Thyroid gland (tissue), 4 donors: Measurements from ENCODE around the gene REST. TPM values are rescaled to one million over a fixed set of nuclear protein-coding genes. Genes with fewer than 3 reads are reported as not detected.
"Not testable (repeated sequence)": the region's sequence is repeated elsewhere in the genome, so short reads cannot be mapped to it uniquely, and the experiment has no call there.

ENCODE experiments used
- DNase-seq, 2 donors: peaks; one replicate each; pipeline ENCODE4 v3.0.0-alpha.2; 2019
- H3K27ac ChIP-seq, 3 donors: fragments of 200-600 bp; sonication (generic); 1 replicate in 2 of 3; 2 replicates in 1 of 3; pipeline ENCODE4 v1.5.1; 2016 to 2019; ENCODE audit warnings: mild to moderate bottlenecking in 1 of 3, moderate library complexity in 1 of 3
- H3K27me3 ChIP-seq: fragments of 200-600 bp; sonication (generic); one replicate; pipeline ENCODE4 v1.5.1; 2019
- H3K36me3 ChIP-seq, 2 donors: fragments of 200-600 bp; sonication (generic); one replicate each; pipeline ENCODE4 v1.5.1; 2016 to 2019
- H3K4me1 ChIP-seq, 2 donors: fragments of 200-600 bp; sonication (generic); one replicate each; pipeline ENCODE4 v1.5.1; 2017 to 2019
- H3K4me3 ChIP-seq, 3 donors: fragments of 200-600 bp; sonication (generic); replicated peaks in 1 of 3; 1 replicate in 2 of 3; 2 replicates in 1 of 3; pipeline ENCODE4 v1.5.1; 2016; ENCODE audit warnings: mild to moderate bottlenecking in 1 of 3
- H3K9me3 ChIP-seq: fragments of 200-600 bp; sonication (generic); one replicate; pipeline ENCODE4 v1.5.1; 2017
- POLR2A ChIP-seq, 2 donors: fragments of 450-650 bp; IDR thresholded peaks; one replicate each; pipeline ENCODE4 v1.6.1; 2017; ENCODE audit warnings: antibody characterized with exemption in 2 of 2, mild to moderate bottlenecking in 2 of 2, moderate library complexity in 1 of 2
- WGBS, 2 donors: methylation state at CpG; one replicate each; pipeline ENCODE4 v1.1.5; 2017; 5-methylcytosine and 5-hydroxymethylcytosine counted together
- intact Hi-C: fragments of 100-400 bp; cut with DNase I; formaldehyde crosslinking; loops from one replicate; pipeline ENCODE4 v1.15.1; 2023
- total RNA-seq, 4 donors: library from RNA; depleted of rRNA; stranded (reverse); fragments of >200 nt; gene quantifications; one replicate each; pipeline ENCODE4 v1.2.3, GENCODE V29; 2016
- TF ChIP-seq, protein P1 (sequence below), 6 experiments: fragments of 200-600 bp in 3 of 6; fragments of 450-650 bp in 3 of 6; sonication (generic) in 3 of 6; IDR thresholded peaks; one replicate each; pipeline ENCODE4 v1.5.1; 2016 to 2019; ENCODE audit warnings: antibody characterized with exemption in 6 of 6, mild to moderate bottlenecking in 2 of 6, inconsistent platforms in 1 of 6, moderate library complexity in 1 of 6

REST gene
- total RNA-seq, 4 donors from 2014 or later, result 33.2 to 50.3 (median 41.1) TPM

DNA sequence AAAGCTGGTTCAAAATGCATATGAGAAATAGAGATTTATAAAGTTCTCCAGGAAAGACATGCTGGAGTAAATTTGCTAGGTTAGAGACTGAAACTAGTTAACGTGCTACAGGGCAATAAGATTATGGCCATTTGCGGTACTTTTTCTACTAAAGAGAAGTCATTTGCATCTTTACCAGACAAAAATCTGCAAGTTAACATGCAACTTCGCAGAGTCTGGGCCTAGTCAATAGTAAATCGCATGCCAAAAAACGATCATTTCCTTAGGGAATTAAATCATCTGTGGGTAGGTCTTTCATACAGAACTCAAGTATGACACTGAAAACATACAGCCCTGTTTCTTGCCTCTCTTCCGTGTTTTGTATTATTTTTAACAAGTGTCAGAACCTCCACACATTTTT lies 32.8 kb upstream of the REST start:
- no peaks in the 10 kb centered on the region for H3K9me3 ChIP-seq
- no peak for DNase-seq
- no peaks in the 10 kb centered on the region for H3K4me1 ChIP-seq
- intact Hi-C loops, result no loop called here
- 71 to 76% methylated on average over 6 of the region's 6 CpGs for WGBS, 2 donors
- H3K27ac ChIP-seq, result no peak overlapping the region
- TF ChIP-seq, protein P1, sequence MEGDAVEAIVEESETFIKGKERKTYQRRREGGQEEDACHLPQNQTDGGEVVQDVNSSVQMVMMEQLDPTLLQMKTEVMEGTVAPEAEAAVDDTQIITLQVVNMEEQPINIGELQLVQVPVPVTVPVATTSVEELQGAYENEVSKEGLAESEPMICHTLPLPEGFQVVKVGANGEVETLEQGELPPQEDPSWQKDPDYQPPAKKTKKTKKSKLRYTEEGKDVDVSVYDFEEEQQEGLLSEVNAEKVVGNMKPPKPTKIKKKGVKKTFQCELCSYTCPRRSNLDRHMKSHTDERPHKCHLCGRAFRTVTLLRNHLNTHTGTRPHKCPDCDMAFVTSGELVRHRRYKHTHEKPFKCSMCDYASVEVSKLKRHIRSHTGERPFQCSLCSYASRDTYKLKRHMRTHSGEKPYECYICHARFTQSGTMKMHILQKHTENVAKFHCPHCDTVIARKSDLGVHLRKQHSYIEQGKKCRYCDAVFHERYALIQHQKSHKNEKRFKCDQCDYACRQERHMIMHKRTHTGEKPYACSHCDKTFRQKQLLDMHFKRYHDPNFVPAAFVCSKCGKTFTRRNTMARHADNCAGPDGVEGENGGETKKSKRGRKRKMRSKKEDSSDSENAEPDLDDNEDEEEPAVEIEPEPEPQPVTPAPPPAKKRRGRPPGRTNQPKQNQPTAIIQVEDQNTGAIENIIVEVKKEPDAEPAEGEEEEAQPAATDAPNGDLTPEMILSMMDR (IDR thresholded peaks at IDR 0.05), result no peak
- TF ChIP-seq POLR2A (IDR thresholded peaks at IDR 0.05), result no peak
- no peak overlapping the region for H3K4me3 ChIP-seq
- no peaks in the 10 kb centered on the region for H3K36me3 ChIP-seq
- H3K27me3 ChIP-seq, result no peaks in the 10 kb centered on the region

DNA sequence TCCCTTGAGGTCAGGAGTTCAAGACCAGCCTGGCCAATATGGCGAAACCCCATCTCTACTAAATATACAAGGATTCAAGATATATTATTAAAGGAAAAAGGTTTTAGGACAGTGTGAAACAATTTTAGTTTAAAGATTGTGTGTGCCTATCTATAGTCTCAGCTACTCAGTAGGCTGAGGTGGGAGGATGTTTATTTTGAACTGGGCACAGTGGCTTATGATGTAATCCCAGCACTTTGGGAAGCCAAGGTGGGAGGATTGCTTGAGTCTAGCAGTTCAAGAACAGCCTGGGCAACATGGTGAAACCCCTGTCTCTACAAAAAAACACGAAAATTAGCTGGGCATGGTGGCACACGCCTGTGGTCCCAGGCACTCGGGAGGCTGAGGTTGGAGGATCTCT lies 31.4 kb upstream of the REST start:
- no peaks in the 10 kb centered on the region for H3K4me1 ChIP-seq
- no peaks in the 10 kb centered on the region for H3K27me3 ChIP-seq
- DNase-seq, result no peak
- no peak overlapping the region for H3K27ac ChIP-seq
- no peaks in the 10 kb centered on the region for H3K9me3 ChIP-seq
- intact Hi-C loops, result no loop called here
- 93 to 95% methylated on average over 4 of the region's 4 CpGs for WGBS, 2 donors
- H3K36me3 ChIP-seq, result no peaks in the 10 kb centered on the region
- TF ChIP-seq, protein P1 (IDR thresholded peaks at IDR 0.05), result no peak
- TF ChIP-seq POLR2A (IDR thresholded peaks at IDR 0.05), result no peak
- H3K4me3 ChIP-seq, result no peak overlapping the region

DNA sequence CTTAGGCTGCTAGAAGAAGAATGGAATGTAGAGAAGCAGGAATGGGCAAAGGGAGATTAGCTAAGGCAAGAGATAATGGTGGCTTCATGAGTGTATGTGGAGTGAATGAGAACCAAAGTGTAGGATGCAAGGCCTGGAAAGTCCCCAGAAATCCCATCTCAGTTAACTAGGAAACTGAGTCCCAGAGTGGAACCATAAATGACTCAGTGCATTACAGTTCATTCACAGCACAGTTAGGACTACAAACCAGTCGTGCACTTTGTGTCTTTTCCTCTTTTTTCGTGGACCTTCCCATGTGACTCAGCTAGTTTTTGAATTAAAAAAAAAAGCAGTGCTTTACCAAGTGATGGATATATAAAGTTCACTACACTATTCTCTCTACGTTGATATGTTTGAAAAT lies 27.7 kb upstream of the REST start:
- TF ChIP-seq, protein P1 (IDR thresholded peaks at IDR 0.05), result no peak
- no peak for TF ChIP-seq POLR2A (IDR thresholded peaks at IDR 0.05)
- 78 to 90% methylated on average over 3 of the region's 3 CpGs for WGBS, 2 donors
- Histone ChIP-seq H3K27ac (no peak overlapping the region), H3K4me1 (no peaks in the 10 kb centered on the region), H3K27me3 (no peaks in the 10 kb centered on the region), H3K9me3 (no peaks in the 10 kb centered on the region), H3K4me3 (no peak overlapping the region), H3K36me3 (no peaks in the 10 kb centered on the region)
- DNase-seq, result no peak
- intact Hi-C loops, result no loop called here

DNA sequence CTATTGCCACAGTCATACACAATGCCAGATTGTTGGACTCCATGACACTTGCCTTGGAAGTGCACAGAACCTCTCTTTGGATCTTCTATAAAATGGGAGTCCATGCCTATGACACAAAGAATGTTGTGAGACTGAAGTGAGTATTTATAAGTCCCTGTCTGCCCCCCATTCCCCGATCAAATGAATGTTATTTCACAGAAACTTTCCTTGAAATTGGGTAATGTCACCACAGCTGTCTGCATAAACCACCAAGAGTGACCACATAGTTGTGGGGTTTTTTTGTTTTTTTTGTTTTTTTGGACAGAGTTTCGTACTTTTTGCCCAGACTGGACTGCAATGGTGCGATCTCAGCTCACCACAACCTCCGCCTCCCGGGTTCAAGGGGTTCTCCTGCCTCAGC lies 27.1 kb upstream of the REST start:
- TF ChIP-seq POLR2A (IDR thresholded peaks at IDR 0.05), result no peak
- TF ChIP-seq, protein P1 (IDR thresholded peaks at IDR 0.05), result no peak
- WGBS, 2 donors, result 91 to 93% methylated on average over 5 of the region's 5 CpGs
- no peak for DNase-seq
- intact Hi-C loops, result no loop called here
- Histone ChIP-seq H3K27ac (no peak overlapping the region), H3K9me3 (no peaks in the 10 kb centered on the region), H3K4me1 (no peaks in the 10 kb centered on the region), H3K36me3 (no peaks in the 10 kb centered on the region), H3K27me3 (no peaks in the 10 kb centered on the region), H3K4me3 (no peak overlapping the region)

DNA sequence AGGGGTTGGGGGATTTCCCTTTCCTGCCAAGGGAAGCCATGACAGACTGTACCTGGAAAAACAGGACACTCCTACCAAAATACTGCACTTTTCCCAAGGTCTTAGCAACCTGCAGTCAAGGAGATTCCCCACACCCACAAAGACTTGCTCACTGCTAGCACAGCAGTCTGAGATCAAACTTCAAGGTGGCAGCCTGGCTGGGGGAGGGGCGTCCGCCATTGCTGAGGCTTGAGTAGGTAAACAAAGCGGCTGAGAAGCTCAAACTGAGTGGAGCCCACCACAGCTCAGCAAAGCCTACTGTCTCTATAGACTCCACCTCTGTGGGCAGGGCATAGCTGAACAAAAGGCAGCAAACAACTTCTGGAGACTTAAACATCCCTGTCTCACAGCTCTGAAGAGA lies 23.2 kb upstream of the REST start:
- H3K36me3 ChIP-seq, DNase-seq, H3K4me3 ChIP-seq, H3K27me3 ChIP-seq, H3K27ac ChIP-seq, intact Hi-C loops, H3K9me3 ChIP-seq, H3K4me1 ChIP-seq: not testable (repeated sequence)
- 50 to 52% methylated on average over 1 to 3 of the region's 3 CpGs for WGBS, 2 donors

DNA sequence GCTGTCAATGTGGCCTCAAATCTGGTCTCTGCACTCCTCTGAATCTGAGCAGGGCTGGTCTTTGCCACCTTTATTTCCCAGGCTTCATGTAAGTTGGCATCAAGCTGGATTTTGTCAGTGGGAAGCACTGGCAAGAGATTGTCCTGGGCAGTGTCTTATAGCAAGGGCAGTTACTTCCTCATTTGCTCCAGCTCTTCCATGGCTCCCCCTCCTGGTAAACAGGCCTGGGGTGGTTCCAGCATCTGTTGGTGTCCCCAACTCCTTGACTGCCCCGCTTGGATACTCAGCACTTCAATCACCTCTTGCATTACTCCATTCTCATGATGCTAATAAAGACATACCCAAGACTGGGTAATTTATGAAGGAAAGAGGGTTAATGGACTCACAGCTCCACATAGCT lies 15.0 kb upstream of the REST start:
- H3K36me3 ChIP-seq, result no peaks in the 10 kb centered on the region
- TF ChIP-seq, protein P1 (IDR thresholded peaks at IDR 0.05), result no peak
- no peak for TF ChIP-seq POLR2A (IDR thresholded peaks at IDR 0.05)
- H3K27ac ChIP-seq, result no peak overlapping the region
- WGBS, 2 donors, result 85 to 93% methylated on average over 1 of the region's 1 CpG
- H3K4me3 ChIP-seq, result no peak overlapping the region
- H3K27me3 ChIP-seq, result no peaks in the 10 kb centered on the region
- H3K4me1 ChIP-seq, result no peaks in the 10 kb centered on the region
- no peak for DNase-seq
- intact Hi-C loops, result no loop called here
- no peaks in the 10 kb centered on the region for H3K9me3 ChIP-seq

DNA sequence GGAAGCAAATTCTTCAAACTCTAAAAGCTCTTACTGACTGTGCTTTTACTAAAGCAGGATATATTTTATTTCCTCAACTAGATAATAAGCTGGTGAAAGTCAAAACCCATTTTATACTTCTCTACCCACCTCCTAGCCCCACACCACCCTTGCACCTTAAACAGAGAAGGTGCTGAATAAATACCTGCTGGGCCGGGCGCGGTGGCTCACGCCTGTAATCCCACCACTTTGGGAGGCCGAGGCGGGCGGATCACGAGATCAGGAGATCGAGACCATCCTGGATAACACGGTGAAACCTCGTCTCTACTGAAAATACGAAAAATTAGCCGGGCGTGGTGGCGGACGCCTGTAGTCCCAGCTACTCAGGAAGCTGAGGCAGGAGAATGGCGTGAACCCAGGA lies 9.9 kb upstream of the REST start:
- DNase-seq, H3K27ac ChIP-seq, H3K4me1 ChIP-seq, H3K36me3 ChIP-seq, H3K4me3 ChIP-seq, intact Hi-C loops, H3K27me3 ChIP-seq, H3K9me3 ChIP-seq: not testable (repeated sequence)
- 94 to 99% methylated on average over 17 of the region's 17 CpGs for WGBS, 2 donors

DNA sequence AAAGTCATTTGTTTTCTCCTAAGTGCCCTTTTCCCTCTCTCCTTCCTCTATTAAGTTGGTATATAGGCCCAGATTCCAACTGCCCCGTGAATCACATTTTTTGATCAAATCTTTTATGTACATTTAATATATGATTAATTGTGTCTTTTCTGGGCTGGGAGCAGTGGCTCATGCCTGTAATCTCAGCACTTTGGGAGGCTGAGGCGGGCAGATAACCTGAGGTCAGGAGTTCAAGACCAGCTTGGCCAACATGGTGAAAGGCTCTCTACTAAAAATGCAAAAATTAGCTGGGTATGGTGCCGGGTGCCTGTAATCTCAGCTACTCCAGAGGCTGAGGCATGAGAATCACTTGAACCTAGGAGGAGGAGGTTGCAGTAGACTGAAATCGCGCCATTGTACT lies 7.5 kb upstream of the REST start:
- not testable (repeated sequence) for H3K4me3 ChIP-seq, H3K27me3 ChIP-seq, H3K9me3 ChIP-seq, H3K4me1 ChIP-seq, H3K36me3 ChIP-seq, H3K27ac ChIP-seq, DNase-seq
- intact Hi-C loops, result loop anchor here (10.0 kb wide), 1 partner anchor 75 kb away; the partner anchor contains the start of genes NOA1 and POLR2B
- 95 to 96% methylated on average over 5 of the region's 5 CpGs for WGBS, 2 donors
